Activated CD8-positive, alpha-beta memory T cell treated with anti-CD3 and anti-CD28 coated beads, Interleukin-2, amount 50 U/mL, for 1 hour (primary cell): ENCODE measurements around the gene IQSEC1.
"Not testable (repeated sequence)": the region's sequence is repeated elsewhere in the genome, so short reads cannot be mapped to it uniquely, and the experiment has no call there.

ENCODE experiments used
- DNase-seq: peaks from one replicate; pipeline ENCODE4 v3.0.0-alpha.2; 2020; ENCODE audit errors: extremely low read depth

Gene IQSEC1

GRCh38 chr3:12875857-12876836 is 197.1 kb downstream of the IQSEC1 start:
- no peak for DNase-seq

GRCh38 chr3:12871404-12871983 is 201.7 kb downstream of the IQSEC1 start:
- DNase-seq = no peak

- no peak for DNase-seq
Measured at GRCh38 chr3:12870942-12871341, 202.3 kb downstream of the IQSEC1 start.

- DNase-seq = no peak
Measured at GRCh38 chr3:12869035-12869621, 204.1 kb downstream of the IQSEC1 start.

GRCh38 chr3:12868039-12869034 is 204.9 kb downstream of the IQSEC1 start:
- DNase-seq = no peak

- DNase-seq = no peak
Measured at GRCh38 chr3:12866836-12867235, 206.4 kb downstream of the IQSEC1 start.

GRCh38 chr3:12865271-12865670 is 208.0 kb downstream of the IQSEC1 start:
- no peak for DNase-seq

- DNase-seq = no peak
Measured at GRCh38 chr3:12862387-12862786, 210.8 kb downstream of the IQSEC1 start.

- DNase-seq = no peak
Measured at GRCh38 chr3:12861611-12862010, 211.6 kb downstream of the IQSEC1 start.

GRCh38 chr3:12859840-12860239 is 213.4 kb downstream of the IQSEC1 start:
- no peak for DNase-seq

GRCh38 chr3:12856626-12857025 is 216.6 kb downstream of the IQSEC1 start:
- no peak for DNase-seq

GRCh38 chr3:12854565-12854964 is 218.7 kb downstream of the IQSEC1 start:
- DNase-seq = no peak

GRCh38 chr3:12853847-12854246 is 219.4 kb downstream of the IQSEC1 start:
- not testable (repeated sequence) for DNase-seq

- DNase-seq = no peak
Measured at GRCh38 chr3:12852201-12852600, 221.0 kb downstream of the IQSEC1 start.
